Measurements from ENCODE around the gene IDH3G.

IDH3G gene

GRCh38 chrX:153807976-153808375 lies 13.8 kb upstream of the IDH3G start:
- Histone ChIP-seq H3K9me2 (ENCODE audit: low read depth, low read length) (no peaks in the 10 kb centered on the region), H4K20me1 (ENCODE audit: insufficient read depth, low read length) (no peaks in the 10 kb centered on the region), H3K9ac (ENCODE audit: low read length) (no peak overlapping the region), H3K4me3 (ENCODE audit: low read depth, low read length, poor library complexity, severe bottlenecking) (no peak overlapping the region), H3K27ac (ENCODE audit: low read depth, low read length, poor library complexity, severe bottlenecking) (no peak overlapping the region), H3K36me3 (ENCODE audit: insufficient read depth, low read length) (no peaks in the 10 kb centered on the region), H3K9me3 (ENCODE audit: low read length) (no peaks in the 10 kb centered on the region), H3K4me2 (ENCODE audit: low read length) (no peak overlapping the region), H3K27me3 (ENCODE audit: insufficient read depth, low read length) (no peaks in the 10 kb centered on the region), H2AFZ (ENCODE audit: low read length) (no peak overlapping the region), H3K79me2 (ENCODE audit: insufficient read depth, low read length) (no peaks in the 10 kb centered on the region), H3F3A (ENCODE audit: insufficient read depth, low read length) (no peaks in the 10 kb centered on the region), H3K4me1 (ENCODE audit: insufficient read depth, low read length, severe bottlenecking) (no peaks in the 10 kb centered on the region)
- TF ChIP-seq EZH2 (IDR thresholded peaks at IDR 0.05; ENCODE audit: borderline replicate concordance, low read length) (no peak), CTCF (IDR thresholded peaks at IDR 0.05; ENCODE audit: low read length) (no peak)

- Histone ChIP-seq H3K4me2 (ENCODE audit: low read length) (no peak overlapping the region), H3K4me1 (ENCODE audit: insufficient read depth, low read length, severe bottlenecking) (no peaks in the 10 kb centered on the region), H3K9ac (ENCODE audit: low read length) (no peak overlapping the region), H3K27ac (ENCODE audit: low read depth, low read length, poor library complexity, severe bottlenecking) (no peak overlapping the region), H3K36me3 (ENCODE audit: insufficient read depth, low read length) (no peaks in the 10 kb centered on the region), H3K4me3 (ENCODE audit: low read depth, low read length, poor library complexity, severe bottlenecking) (no peak overlapping the region), H3K27me3 (ENCODE audit: insufficient read depth, low read length) (no peaks in the 10 kb centered on the region), H3F3A (ENCODE audit: insufficient read depth, low read length) (no peaks in the 10 kb centered on the region), H2AFZ (ENCODE audit: low read length) (no peak overlapping the region), H4K20me1 (ENCODE audit: insufficient read depth, low read length) (no peaks in the 10 kb centered on the region), H3K9me2 (ENCODE audit: low read depth, low read length) (no peaks in the 10 kb centered on the region), H3K9me3 (ENCODE audit: low read length) (no peaks in the 10 kb centered on the region), H3K79me2 (ENCODE audit: insufficient read depth, low read length) (no peaks in the 10 kb centered on the region)
- TF ChIP-seq CTCF (IDR thresholded peaks at IDR 0.05; ENCODE audit: low read length), result no peak
- TF ChIP-seq EZH2 (IDR thresholded peaks at IDR 0.05; ENCODE audit: borderline replicate concordance, low read length), result no peak
These were observed 12.9 kb upstream of the IDH3G start for GRCh38 chrX:153806999-153807575.

GRCh38 chrX:153805436-153805835 lies 11.3 kb upstream of the IDH3G start:
- Histone ChIP-seq H3K79me2 (ENCODE audit: insufficient read depth, low read length) (no peaks in the 10 kb centered on the region), H3K4me1 (ENCODE audit: insufficient read depth, low read length, severe bottlenecking) (no peaks in the 10 kb centered on the region), H3K36me3 (ENCODE audit: insufficient read depth, low read length) (no peaks in the 10 kb centered on the region), H3K4me3 (ENCODE audit: low read depth, low read length, poor library complexity, severe bottlenecking) (no peak overlapping the region), H3K27me3 (ENCODE audit: insufficient read depth, low read length) (no peaks in the 10 kb centered on the region), H3F3A (ENCODE audit: insufficient read depth, low read length) (no peaks in the 10 kb centered on the region), H3K9me3 (ENCODE audit: low read length) (no peaks in the 10 kb centered on the region), H4K20me1 (ENCODE audit: insufficient read depth, low read length) (no peaks in the 10 kb centered on the region), H3K9me2 (ENCODE audit: low read depth, low read length) (no peaks in the 10 kb centered on the region), H2AFZ (ENCODE audit: low read length) (no peak overlapping the region), H3K9ac (ENCODE audit: low read length) (no peak overlapping the region), H3K27ac (ENCODE audit: low read depth, low read length, poor library complexity, severe bottlenecking) (no peak overlapping the region), H3K4me2 (ENCODE audit: low read length) (no peak overlapping the region)
- TF ChIP-seq CTCF (IDR thresholded peaks at IDR 0.05; ENCODE audit: low read length), result no peak
- no peak for TF ChIP-seq EZH2 (IDR thresholded peaks at IDR 0.05; ENCODE audit: borderline replicate concordance, low read length)

All from OCI-LY1 (cell line).